ENCODE results near the gene MAGEA2B. TPM values are rescaled to one million over a fixed set of nuclear protein-coding genes. Genes with fewer than 3 reads are reported as not detected.
"Not testable (repeated sequence)": the region's sequence is repeated elsewhere in the genome, so short reads cannot be mapped to it uniquely, and the experiment has no call there.

Gene MAGEA2B
- total RNA-seq, 1 donor from 2014 or later: not detected

- no peak within 1 kb of the TSS for H3K4me3 ChIP-seq (ENCODE audit: low read depth, low read length)
- no peak for TF ChIP-seq CTCF (conservative IDR thresholded peaks at IDR 0.05; ENCODE audit: low read depth, low read length)
- no peak for DNase-seq (ENCODE audit: low read depth)
Observed at GRCh38 chrX:152733261-152733975, 19.0 kb downstream of the MAGEA2B start, which contains the start of the genes CSAG1 and MAGEA12. Gene CSAG1 (minus strand): TSS chrX:152733721. CDS start chrX:152732460, 1,261 bp downstream. Gene MAGEA12 (plus strand): TSS chrX:152733757. CDS start chrX:152736162, 2,405 bp downstream.

- DNase-seq (ENCODE audit: low read depth); H3K4me3 ChIP-seq (ENCODE audit: low read depth, low read length): not testable (repeated sequence)
Observed at GRCh38 chrX:152734143-152734858, 19.9 kb downstream of the MAGEA2B start.

- H3K4me3 ChIP-seq (ENCODE audit: low read depth, low read length): no peak overlapping the region
- no peak for TF ChIP-seq CTCF (conservative IDR thresholded peaks at IDR 0.05; ENCODE audit: low read depth, low read length)
- DNase-seq (ENCODE audit: low read depth): no peak
Observed at GRCh38 chrX:152735101-152735500, 20.7 kb downstream of the MAGEA2B start.

GRCh38 chrX:152735860-152736511, 21.6 kb downstream of the MAGEA2B start:
- TF ChIP-seq CTCF (conservative IDR thresholded peaks at IDR 0.05; ENCODE audit: low read depth, low read length): no peak
- H3K4me3 ChIP-seq (ENCODE audit: low read depth, low read length): no peak overlapping the region
- DNase-seq (ENCODE audit: low read depth): no peak

- not testable (repeated sequence) for DNase-seq (ENCODE audit: low read depth); H3K4me3 ChIP-seq (ENCODE audit: low read depth, low read length)
Observed at GRCh38 chrX:152736528-152736927, 22.1 kb downstream of the MAGEA2B start.

GRCh38 chrX:152738560-152738959, 24.1 kb downstream of the MAGEA2B start:
- DNase-seq (ENCODE audit: low read depth): no peak
- TF ChIP-seq CTCF (conservative IDR thresholded peaks at IDR 0.05; ENCODE audit: low read depth, low read length): no peak
- no peak overlapping the region for H3K4me3 ChIP-seq (ENCODE audit: low read depth, low read length)

- H3K4me3 ChIP-seq (ENCODE audit: low read depth, low read length); DNase-seq (ENCODE audit: low read depth): not testable (repeated sequence)
Observed at GRCh38 chrX:152753686-152754650, 39.5 kb downstream of the MAGEA2B start, which contains the start of gene MAGEA2. Gene MAGEA2 (minus strand): TSS chrX:152753842. CDS start chrX:152751363, 2,479 bp downstream.

GRCh38 chrX:152754871-152755270, 40.4 kb downstream of the MAGEA2B start:
- not testable (repeated sequence) for H3K4me3 ChIP-seq (ENCODE audit: low read depth, low read length); DNase-seq (ENCODE audit: low read depth)

GRCh38 chrX:152758918-152759317, 44.5 kb downstream of the MAGEA2B start, which contains the start of gene CSAG3:
Gene CSAG3 (plus strand): TSS chrX:152759218.
- DNase-seq (ENCODE audit: low read depth); H3K4me3 ChIP-seq (ENCODE audit: low read depth, low read length): not testable (repeated sequence)

- not testable (repeated sequence) for DNase-seq (ENCODE audit: low read depth); H3K4me3 ChIP-seq (ENCODE audit: low read depth, low read length)
Observed at GRCh38 chrX:152759544-152759943, 45.1 kb downstream of the MAGEA2B start.

GRCh38 chrX:152761582-152761981, 47.2 kb downstream of the MAGEA2B start:
- DNase-seq (ENCODE audit: low read depth): not testable (repeated sequence)

GRCh38 chrX:152766562-152766961, 52.1 kb downstream of the MAGEA2B start:
- not testable (repeated sequence) for DNase-seq (ENCODE audit: low read depth); H3K4me3 ChIP-seq (ENCODE audit: low read depth, low read length)

More at GRCh38 chrX:152761582-152761981, 47.2 kb downstream of the MAGEA2B start:
- not testable (repeated sequence) for H3K4me3 ChIP-seq (ENCODE audit: low read depth, low read length)
